AG09309 (cell line): ENCODE data around the gene KRTCAP2.

ENCODE experiments used
- DNase-seq: peaks from one replicate; pipeline ENCODE4 v3.0.0-alpha.2; 2010; ENCODE audit warnings: low read depth
- H3K4me3 ChIP-seq: 2 replicates; pipeline ENCODE4 v1.5.1; 2011; ENCODE audit warnings: mild to moderate bottlenecking, low read depth, low read length, moderate library complexity; ENCODE audit not compliant: control insufficient read depth
- TF ChIP-seq, protein P1 (sequence below): IDR thresholded peaks from 2 replicates; pipeline ENCODE4 v1.5.1; 2011; ENCODE audit warnings: mild to moderate bottlenecking, low read depth, low read length, inconsistent platforms; ENCODE audit not compliant: insufficient read depth, control insufficient read depth; ENCODE audit errors: missing control alignments

KRTCAP2 gene

DNA sequence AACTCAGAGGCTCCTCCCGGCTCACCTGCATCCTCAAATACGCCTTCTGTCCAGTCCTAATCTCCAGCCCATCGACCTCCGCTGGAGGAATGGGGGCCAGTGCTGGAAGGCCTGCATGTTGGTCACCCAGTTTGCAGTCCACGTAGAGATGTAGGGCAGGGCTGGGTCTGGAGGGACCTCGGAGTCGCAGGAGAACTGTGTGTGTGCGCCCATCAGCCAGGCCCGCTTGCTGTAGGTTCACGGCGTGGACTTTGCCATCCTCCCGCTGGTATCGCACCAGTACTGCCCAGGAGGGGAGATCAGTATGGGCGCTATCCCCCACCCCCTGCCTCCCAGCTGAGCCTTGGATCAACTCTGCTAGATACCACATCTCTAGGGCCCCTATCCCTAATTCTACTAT is 31.9 kb upstream of the KRTCAP2 start:
- TF ChIP-seq, protein P1, sequence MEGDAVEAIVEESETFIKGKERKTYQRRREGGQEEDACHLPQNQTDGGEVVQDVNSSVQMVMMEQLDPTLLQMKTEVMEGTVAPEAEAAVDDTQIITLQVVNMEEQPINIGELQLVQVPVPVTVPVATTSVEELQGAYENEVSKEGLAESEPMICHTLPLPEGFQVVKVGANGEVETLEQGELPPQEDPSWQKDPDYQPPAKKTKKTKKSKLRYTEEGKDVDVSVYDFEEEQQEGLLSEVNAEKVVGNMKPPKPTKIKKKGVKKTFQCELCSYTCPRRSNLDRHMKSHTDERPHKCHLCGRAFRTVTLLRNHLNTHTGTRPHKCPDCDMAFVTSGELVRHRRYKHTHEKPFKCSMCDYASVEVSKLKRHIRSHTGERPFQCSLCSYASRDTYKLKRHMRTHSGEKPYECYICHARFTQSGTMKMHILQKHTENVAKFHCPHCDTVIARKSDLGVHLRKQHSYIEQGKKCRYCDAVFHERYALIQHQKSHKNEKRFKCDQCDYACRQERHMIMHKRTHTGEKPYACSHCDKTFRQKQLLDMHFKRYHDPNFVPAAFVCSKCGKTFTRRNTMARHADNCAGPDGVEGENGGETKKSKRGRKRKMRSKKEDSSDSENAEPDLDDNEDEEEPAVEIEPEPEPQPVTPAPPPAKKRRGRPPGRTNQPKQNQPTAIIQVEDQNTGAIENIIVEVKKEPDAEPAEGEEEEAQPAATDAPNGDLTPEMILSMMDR = no peak
- no peak for DNase-seq
- no peak overlapping the region for H3K4me3 ChIP-seq

DNA sequence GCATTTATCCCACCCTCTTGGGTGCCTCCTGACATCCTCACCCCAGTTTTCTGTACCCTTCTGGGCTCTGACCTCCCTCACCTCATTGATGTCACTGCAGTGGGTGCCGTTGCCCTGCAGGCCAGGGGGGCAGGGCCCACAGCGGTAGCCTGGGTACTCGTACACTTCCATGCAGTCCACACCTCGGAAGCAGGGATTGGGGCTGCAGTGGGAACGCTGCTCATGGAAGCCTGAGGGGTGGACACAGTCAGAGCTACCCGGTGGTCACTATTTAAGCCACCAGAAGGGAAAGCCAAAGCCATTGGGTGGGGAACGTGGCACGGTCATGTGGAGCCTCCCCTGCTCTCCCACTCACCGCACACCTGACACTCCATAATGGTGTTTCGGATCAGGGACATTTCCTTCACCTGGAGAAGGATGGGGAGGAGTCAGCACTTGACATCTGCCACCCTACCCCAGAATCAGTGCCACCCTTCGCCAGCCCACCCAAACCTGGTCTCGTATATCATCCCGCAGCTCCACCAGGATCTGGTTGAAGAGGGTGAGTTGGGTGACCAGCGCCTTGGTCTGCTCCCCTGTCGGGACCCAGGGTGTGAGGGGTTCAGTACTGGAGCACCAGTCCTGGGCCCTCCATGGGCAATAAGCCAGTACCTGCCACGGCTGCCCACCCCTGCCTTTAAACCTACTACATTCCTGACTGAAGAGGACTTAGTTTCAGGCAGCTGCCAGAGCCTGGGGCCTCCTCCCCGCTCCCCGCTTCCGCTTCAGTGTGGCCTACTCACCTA is 29.8 kb upstream of the KRTCAP2 start:
- DNase-seq = no peak
- H3K4me3 ChIP-seq = no peak overlapping the region
- TF ChIP-seq, protein P1 = no peak

DNA sequence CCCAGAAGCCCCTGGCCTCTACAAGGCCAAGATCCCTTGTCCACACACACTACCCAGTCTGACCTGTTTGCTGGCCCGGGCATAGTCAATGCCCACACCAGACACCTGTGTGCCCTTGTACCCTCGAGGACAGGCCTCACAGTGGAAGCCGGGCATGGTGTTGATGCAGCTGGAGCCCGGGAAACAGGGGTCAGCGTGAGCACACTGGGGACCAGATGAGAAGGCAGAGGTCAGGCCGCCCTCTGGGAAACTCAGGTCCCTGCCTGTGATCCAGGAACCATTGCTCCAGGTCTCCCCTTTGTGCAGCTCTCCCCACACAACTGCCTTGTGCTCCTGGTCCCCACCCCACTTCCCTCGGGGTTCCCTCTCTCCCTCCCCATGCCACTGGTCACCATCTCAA is 29.1 kb upstream of the KRTCAP2 start:
- no peak for DNase-seq
- no peak overlapping the region for H3K4me3 ChIP-seq
- TF ChIP-seq, protein P1 = no peak

DNA sequence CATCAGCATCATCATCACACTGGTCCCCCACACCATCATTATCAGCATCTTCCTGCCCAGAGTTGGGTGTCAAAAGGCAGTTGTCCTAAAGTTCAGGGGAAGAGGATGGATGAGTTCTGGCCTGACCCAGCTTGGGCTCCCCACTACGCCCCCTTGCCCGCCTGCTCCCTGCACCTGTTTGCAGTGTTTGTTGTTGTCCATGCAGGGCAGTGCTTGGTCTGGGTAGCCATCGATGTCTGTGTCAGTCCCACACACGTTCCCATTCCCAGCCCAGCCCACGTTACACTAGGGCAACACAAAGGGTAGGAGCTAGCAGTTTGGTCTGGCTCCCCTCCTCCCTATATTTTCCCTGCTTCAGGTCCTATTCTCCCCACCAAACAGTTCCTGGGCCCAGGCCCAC is 27.8 kb upstream of the KRTCAP2 start:
- DNase-seq = no peak
- TF ChIP-seq, protein P1 = no peak
- no peak overlapping the region for H3K4me3 ChIP-seq

DNA sequence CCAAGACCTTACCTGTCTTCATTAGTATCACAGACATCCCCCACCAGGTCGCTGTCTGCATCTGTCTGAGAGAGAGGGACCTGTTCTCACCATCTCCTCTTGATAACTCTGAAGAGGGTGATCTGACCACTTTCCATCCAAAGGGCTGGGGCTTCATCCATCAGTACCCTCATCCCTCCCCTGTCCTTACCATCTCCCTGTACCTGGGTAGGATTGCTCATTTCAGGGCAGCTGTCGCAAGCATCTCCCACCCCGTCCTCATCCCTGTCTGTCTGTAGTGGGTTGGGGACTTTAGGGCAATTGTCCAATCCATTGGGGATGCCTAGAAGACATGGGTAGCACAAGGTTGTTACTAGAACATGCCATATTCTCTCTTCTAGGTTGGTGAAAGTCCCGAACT is 26.7 kb upstream of the KRTCAP2 start:
- H3K4me3 ChIP-seq = no peak overlapping the region
- TF ChIP-seq, protein P1 = no peak
- DNase-seq = no peak

DNA sequence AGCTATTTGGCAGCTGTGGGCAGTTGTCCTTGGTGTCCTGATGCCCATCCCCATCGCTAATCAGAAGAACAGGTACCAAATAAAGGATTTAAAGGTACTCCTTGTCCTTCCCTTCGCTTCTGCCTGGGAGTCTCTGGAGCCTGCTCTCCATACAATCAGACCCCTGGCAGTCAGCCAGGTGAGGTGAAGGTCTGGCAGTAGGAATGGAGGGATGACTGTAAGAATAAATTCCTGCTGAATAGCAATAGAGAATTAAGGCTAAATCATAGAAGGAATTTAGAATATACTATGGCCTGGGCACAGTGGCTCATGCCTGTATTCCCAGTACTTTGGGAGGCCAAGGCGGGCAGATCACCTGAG is 25.4 kb upstream of the KRTCAP2 start:
- no peak overlapping the region for H3K4me3 ChIP-seq
- TF ChIP-seq, protein P1 = no peak
- DNase-seq = no peak
